HG03432 (cell line): Measurements from ENCODE around the gene RNF10.
"Not testable (repeated sequence)": the region's sequence is repeated elsewhere in the genome, so short reads cannot be mapped to it uniquely, and the experiment has no call there.

Source experiments
- ATAC-seq: cut with Tn5 transposase; IDR thresholded peaks from one replicate; pipeline ENCODE4 v1.9.1; 2021; ENCODE audit warnings: mild to moderate bottlenecking, moderate library complexity; ENCODE audit not compliant: unreplicated experiment

The RNF10 gene

DNA sequence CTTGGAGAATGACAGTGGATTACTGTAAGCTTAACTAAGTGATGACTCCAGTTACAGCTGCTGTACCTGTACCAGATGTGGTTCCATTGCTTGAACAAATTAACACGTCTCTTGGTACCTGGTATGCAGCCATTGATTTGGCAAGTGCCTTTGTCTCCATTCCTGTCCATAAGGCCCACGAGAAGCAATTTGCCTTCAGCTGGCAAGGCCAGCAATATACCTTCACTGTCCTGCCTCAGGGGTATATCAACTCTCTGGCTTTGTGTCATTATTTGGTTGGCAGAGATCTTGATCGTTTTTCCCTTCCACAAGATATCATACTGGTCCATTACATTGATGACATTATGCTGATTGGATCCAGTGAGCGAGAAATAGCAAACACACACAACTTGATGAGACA is 76.4 kb downstream of the RNF10 start:
- no peak for ATAC-seq

DNA sequence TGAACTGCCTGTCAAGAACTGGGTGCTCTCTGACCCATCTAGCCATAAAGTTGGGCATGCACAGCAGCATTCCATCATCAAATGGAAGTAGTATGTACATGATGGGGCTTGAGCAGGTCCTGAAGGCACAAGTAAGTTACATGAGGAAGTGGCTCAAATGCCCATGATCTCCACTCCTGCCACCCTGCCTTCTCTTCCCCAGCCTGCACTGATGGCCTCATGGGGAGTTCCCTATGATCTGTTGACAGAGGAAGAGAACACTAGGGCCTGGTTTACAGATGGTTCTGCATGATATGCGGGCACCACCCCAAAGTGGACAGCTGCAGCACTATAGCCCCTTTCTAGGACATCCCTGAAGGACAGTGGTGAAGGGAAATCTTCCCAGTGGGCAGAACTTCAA is 77.4 kb downstream of the RNF10 start:
- ATAC-seq: not testable (repeated sequence)

DNA sequence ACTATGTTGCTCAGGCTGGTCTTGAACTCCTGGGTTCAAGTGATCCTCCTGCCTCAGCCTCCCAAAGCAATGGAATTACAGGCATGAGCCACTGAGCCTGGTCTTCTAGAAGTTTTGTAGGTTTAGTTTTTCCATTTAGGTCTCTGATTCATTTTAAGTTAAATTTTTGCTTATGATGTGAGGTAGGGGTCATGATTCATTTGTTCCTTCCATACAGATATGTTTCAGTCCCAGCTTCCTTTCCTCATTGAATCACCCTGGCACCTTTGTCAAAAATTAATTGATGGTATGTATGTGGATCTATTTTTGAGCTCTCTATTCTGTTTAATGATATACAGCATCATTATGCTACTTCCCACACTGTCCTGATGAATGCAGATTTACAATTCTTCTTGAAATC is 80.7 kb downstream of the RNF10 start:
- no peak for ATAC-seq

DNA sequence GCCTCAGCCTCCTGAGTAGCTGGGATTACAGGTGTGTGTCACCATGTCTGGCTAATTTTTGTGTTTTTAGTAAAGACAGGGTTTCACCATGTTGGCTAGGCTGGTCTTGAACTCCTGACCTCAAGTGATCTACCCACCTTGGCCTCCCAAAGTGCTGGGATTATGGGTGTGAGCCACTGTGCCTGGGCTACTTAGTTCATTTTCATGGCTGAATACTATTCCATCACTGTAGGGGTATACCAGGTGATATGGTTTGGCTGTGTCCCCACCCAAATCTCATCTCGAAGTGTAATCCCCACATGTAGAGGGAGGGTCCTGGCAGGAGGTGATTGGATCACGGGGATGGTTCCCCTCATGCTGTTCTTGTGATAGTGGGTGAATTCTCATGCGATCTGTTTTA is 83.0 kb downstream of the RNF10 start:
- ATAC-seq: not testable (repeated sequence)

DNA sequence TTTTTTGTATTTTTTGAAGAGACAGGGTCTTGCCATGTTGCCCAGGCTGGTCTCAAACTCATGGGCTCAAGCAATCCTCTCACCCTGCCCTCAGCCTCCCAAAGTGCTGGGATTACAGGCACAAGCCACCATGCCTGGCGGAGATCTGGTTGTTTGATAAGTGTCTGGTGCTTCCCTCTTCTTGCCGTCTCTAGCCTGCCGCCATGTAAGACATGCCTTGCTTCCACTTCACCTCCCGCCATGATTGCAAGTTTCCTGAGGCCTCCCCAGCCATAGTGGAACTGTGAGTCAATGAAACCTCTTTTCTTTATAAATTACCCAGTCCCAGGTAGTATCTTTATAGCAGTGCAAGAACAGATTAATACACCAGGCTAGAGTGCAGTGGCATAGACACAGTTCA is 83.6 kb downstream of the RNF10 start:
- ATAC-seq: not testable (repeated sequence)

DNA sequence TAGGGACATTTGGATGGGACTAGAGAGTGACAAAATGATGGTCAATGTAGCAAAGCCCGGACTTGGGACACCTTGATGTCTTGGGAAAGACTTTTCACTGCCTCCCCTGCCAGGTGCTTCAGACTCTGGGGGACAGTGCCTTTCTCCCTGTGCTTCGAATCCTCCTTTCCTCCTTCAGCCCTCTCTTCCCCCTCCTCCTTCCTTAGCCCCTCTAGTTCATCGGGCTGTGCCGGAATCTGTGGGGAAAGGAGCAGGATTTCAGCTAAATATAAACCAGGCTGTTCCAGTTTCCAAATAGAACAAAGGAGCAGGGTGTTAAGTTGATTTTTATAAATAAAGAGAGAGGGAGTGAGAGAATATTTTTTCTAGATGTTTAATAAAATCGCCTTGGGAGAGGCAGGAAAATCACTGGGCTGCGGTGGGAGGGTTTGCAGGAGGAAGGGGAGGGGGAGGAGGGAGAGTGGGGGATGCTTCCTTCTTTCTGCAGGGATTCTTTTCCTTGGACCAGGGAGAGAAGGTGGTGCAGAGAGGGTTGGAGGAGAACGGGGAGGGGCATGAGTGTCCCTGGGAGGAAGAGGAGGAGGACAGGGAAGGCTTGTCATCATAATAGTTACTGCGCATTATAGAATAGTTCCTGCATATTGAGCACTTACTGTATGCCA is 84.9 kb downstream of the RNF10 start:
- ATAC-seq: no peak

DNA sequence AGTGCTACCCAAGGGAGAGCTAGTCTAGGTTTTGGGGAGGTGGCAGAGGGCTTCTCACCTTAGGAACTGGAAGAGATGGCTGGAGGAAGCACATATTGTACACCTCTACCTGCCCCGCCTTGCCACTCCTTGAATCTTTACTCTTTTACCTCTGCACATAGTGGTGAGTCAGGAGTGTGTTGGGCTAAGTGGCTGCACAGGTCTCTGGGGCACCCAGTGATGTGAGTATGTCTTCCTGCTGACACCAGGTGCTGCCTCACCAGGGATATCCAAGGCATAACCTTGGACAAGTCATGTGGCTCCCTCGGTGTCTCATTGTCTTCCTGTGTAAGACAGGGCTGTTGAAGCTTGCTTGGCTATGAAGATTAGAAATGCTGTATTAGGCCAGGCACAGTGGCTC is 86.5 kb downstream of the RNF10 start:
- ATAC-seq: no peak

DNA sequence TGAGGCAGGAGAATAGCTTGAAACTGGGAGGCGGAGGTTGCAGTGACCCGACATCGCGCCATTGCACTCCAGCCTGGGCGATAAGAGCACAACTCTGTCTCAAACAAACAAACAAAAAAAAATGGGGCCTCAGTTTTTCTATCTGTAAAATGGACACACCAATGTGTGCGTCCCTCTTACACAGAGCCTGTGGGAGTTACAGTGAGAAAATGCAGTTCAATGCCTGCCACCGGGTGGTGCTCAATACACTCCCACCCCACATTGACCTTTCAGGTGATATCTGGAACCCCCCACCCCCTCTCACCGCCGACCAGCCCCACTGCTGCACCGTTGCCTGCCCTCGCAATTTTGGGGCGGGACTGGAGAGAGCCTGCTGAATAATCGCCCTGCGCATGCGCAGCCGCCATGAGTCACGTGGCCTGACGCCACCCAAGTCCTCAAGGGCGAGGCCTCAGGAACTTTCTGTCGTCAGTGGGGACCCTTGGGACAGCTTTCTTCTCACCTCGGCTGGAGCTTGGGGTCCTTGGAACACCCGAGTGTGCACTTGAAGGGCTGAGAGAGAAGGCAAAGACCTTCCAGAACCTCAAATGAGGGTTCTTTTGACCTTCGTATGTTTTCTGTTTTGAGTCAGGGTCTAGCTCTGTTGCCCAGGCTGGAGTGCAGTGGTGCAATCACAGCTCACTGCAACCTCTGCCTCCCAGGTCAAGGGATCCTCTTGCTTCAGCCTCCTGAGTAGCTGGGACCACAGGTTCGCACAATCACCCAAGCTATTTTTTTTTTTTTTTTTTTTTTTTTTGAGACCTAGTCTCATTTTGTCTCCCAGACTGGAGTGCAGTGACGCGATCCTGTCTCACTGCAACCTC is 91.6 kb downstream of the RNF10 start:
- no peak for ATAC-seq
